WTC11 (cell line): ENCODE data around the gene ACTR3C. TPM values are rescaled to one million over a fixed set of nuclear protein-coding genes. Genes with fewer than 3 reads are reported as not detected.
"Not testable (repeated sequence)": the region's sequence is repeated elsewhere in the genome, so short reads cannot be mapped to it uniquely, and the experiment has no call there.

Experiments
- ATAC-seq: fragments of 200-7000 bp; cut with Tn5 transposase; 2 replicates; pipeline ENCODE4 v1.10.0; 2021; ENCODE audit warnings: mild to moderate bottlenecking, moderate library complexity
- CTCF ChIA-PET: fragments of 300-600 bp; sonication (Branson Sonifier 250); formaldehyde crosslinking; loops from one replicate; lab custom pipeline; 2021; ENCODE audit warnings: antibody characterized with exemption; lab: Charles Lee
- POLR2A ChIA-PET: fragments of 350-600 bp; sonication (Branson Sonifier 250); formaldehyde crosslinking; loops from one replicate; lab custom pipeline; 2021; ENCODE audit warnings: antibody characterized with exemption; lab: Charles Lee
- DNase-seq: peaks from one replicate; pipeline ENCODE4 v3.0.0; 2021; ENCODE audit warnings: low spot score
- H3K27ac Mint-ChIP-seq: 2 replicates; pipeline ENCODE4 v1.8.0; 2021; ENCODE audit warnings: mixed read lengths
- H3K27me3 Mint-ChIP-seq: 2 replicates; pipeline ENCODE4 v1.8.0; 2021; ENCODE audit warnings: low read depth, mild to moderate bottlenecking, moderate library complexity, mixed read lengths
- H3K36me3 Mint-ChIP-seq: 2 replicates; pipeline ENCODE4 v1.8.0; 2021; ENCODE audit warnings: mixed read lengths
- H3K4me1 Mint-ChIP-seq: 2 replicates; pipeline ENCODE4 v1.8.0; 2022; ENCODE audit warnings: mixed read lengths
- H3K4me3 Mint-ChIP-seq: 2 replicates; pipeline ENCODE4 v1.8.0; 2021; ENCODE audit warnings: mild to moderate bottlenecking, moderate library complexity, mixed read lengths
- H3K9me3 Mint-ChIP-seq: 2 replicates; pipeline ENCODE4 v1.8.0; 2021; ENCODE audit warnings: mixed read lengths
- CREB1 ChIP-seq: sonication (generic); formaldehyde crosslinking; IDR thresholded peaks from 2 replicates; pipeline ENCODE4 v1.8.0; 2023; ENCODE audit warnings: mild to moderate bottlenecking, missing genetic modification reagents
- CTCF ChIP-seq: fragments of 200-600 bp; IDR thresholded peaks from 2 replicates; pipeline ENCODE4 v1.8.0; 2022; ENCODE audit warnings: antibody characterized with exemption
- E2F5 ChIP-seq: sonication (generic); formaldehyde crosslinking; IDR thresholded peaks from 2 replicates; pipeline ENCODE4 v1.8.1; 2022; ENCODE audit warnings: mild to moderate bottlenecking, moderate library complexity, missing genetic modification reagents
- ETV6 ChIP-seq: sonication (generic); formaldehyde crosslinking; IDR thresholded peaks from 2 replicates; pipeline ENCODE4 v1.8.1; 2022; ENCODE audit warnings: mild to moderate bottlenecking, missing genetic modification reagents
- FOXJ3 ChIP-seq: sonication (generic); formaldehyde crosslinking; IDR thresholded peaks from 2 replicates; pipeline ENCODE4 v1.9.0; 2021; ENCODE audit warnings: missing genetic modification reagents, mild to moderate bottlenecking, borderline replicate concordance
- GRHL2 ChIP-seq: fragments of 250-450 bp; sonication (Bioruptor Pico); IDR thresholded peaks from 2 replicates; pipeline ENCODE4 v1.8.0; 2022; ENCODE audit warnings: mild to moderate bottlenecking, moderate library complexity; ENCODE audit not compliant: insufficient replicate concordance, severe bottlenecking
- JAZF1 ChIP-seq: fragments of 250-450 bp; sonication (Bioruptor Pico); IDR thresholded peaks from 2 replicates; pipeline ENCODE4 v1.9.0; 2021; ENCODE audit warnings: moderate library complexity, mild to moderate bottlenecking, inconsistent platforms
- KAT7 ChIP-seq: sonication (generic); formaldehyde crosslinking; IDR thresholded peaks from 2 replicates; pipeline ENCODE4 v1.8.1; 2023; ENCODE audit warnings: missing genetic modification reagents, mild to moderate bottlenecking, borderline replicate concordance
- MYBL2 ChIP-seq: sonication (generic); formaldehyde crosslinking; IDR thresholded peaks from 2 replicates; pipeline ENCODE4 v1.8.1; 2023; ENCODE audit warnings: mild to moderate bottlenecking, moderate library complexity, missing genetic modification reagents
- NFYB ChIP-seq: sonication (generic); formaldehyde crosslinking; conservative IDR thresholded peaks from 2 replicates; pipeline ENCODE4 v1.8.0; 2022; ENCODE audit warnings: low read depth, missing genetic modification reagents
- NR2C2 ChIP-seq: sonication (generic); formaldehyde crosslinking; IDR thresholded peaks from 2 replicates; pipeline ENCODE4 v1.8.0; 2022; ENCODE audit warnings: mild to moderate bottlenecking, missing genetic modification reagents
- OVOL2 ChIP-seq: fragments of 250-450 bp; sonication (Bioruptor Pico); IDR thresholded peaks from 2 replicates; pipeline ENCODE4 v1.9.0; 2021; ENCODE audit warnings: mild to moderate bottlenecking, borderline replicate concordance
- SP1 ChIP-seq: sonication (generic); formaldehyde crosslinking; conservative IDR thresholded peaks from 2 replicates; pipeline ENCODE4 v1.8.1; 2022; ENCODE audit warnings: missing genetic modification reagents
- TCF7 ChIP-seq: sonication (generic); formaldehyde crosslinking; IDR thresholded peaks from 2 replicates; pipeline ENCODE4 v1.8.0; 2022; ENCODE audit warnings: mild to moderate bottlenecking, low read depth, missing genetic modification reagents, moderate library complexity
- TEAD1 ChIP-seq: sonication (generic); formaldehyde crosslinking; IDR thresholded peaks from 2 replicates; pipeline ENCODE4 v1.8.0; 2022; ENCODE audit warnings: mild to moderate bottlenecking, missing genetic modification reagents
- USF2 ChIP-seq: sonication (generic); formaldehyde crosslinking; IDR thresholded peaks from 2 replicates; pipeline ENCODE4 v1.8.1; 2023; ENCODE audit warnings: mild to moderate bottlenecking, missing genetic modification reagents, moderate library complexity
- ZBTB21 ChIP-seq: sonication (generic); formaldehyde crosslinking; IDR thresholded peaks from 2 replicates; pipeline ENCODE4 v1.8.1; 2023; ENCODE audit warnings: mild to moderate bottlenecking, missing genetic modification reagents, borderline replicate concordance
- ZNF121 ChIP-seq: sonication (generic); formaldehyde crosslinking; IDR thresholded peaks from 2 replicates; pipeline ENCODE4 v1.8.0; 2023; ENCODE audit warnings: missing genetic modification reagents
- ZNF317 ChIP-seq: sonication (generic); formaldehyde crosslinking; IDR thresholded peaks from 2 replicates; pipeline ENCODE4 v1.8.1; 2023; ENCODE audit warnings: low read depth, mild to moderate bottlenecking, moderate library complexity, missing genetic modification reagents, borderline replicate concordance
- ZNF671 ChIP-seq: fragments of 250-450 bp; sonication (Bioruptor Pico); IDR thresholded peaks from 2 replicates; pipeline ENCODE4 v1.8.0; 2021; ENCODE audit warnings: mild to moderate bottlenecking
- total RNA-seq: library from RNA; stranded (reverse); gene quantifications from 3 replicates; pipeline ENCODE4 v1.2.3, GENCODE V29; 2021
- TF ChIP-seq, protein P1 (sequence below): sonication (generic); formaldehyde crosslinking; IDR thresholded peaks from 2 replicates; pipeline ENCODE4 v1.8.0; 2022; ENCODE audit warnings: missing genetic modification reagents

ACTR3C gene
- total RNA-seq, 1 experiment from 2014 or later, result 1.4 TPM

DNA sequence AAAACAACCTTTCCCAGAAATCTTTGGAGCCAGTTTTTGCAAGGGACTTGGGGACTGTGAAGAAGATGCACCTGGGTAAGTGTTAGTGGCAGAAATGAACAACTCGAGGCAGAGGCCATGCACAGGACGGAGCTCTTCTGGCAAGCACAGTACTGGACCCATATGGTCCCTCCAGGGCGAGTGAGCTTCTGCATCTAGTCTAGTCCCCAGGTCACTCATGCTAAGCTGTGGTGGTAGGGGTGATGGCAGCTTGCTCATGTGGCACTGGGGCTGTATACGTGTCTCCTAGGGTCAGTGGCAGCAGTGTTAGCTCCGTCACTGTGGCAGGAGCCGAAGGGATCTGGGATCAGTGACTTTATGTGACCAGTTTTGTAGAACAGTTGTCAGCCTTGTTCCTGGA lies 9.5 kb downstream of the ACTR3C start (continued):
- TF ChIP-seq, protein P1, sequence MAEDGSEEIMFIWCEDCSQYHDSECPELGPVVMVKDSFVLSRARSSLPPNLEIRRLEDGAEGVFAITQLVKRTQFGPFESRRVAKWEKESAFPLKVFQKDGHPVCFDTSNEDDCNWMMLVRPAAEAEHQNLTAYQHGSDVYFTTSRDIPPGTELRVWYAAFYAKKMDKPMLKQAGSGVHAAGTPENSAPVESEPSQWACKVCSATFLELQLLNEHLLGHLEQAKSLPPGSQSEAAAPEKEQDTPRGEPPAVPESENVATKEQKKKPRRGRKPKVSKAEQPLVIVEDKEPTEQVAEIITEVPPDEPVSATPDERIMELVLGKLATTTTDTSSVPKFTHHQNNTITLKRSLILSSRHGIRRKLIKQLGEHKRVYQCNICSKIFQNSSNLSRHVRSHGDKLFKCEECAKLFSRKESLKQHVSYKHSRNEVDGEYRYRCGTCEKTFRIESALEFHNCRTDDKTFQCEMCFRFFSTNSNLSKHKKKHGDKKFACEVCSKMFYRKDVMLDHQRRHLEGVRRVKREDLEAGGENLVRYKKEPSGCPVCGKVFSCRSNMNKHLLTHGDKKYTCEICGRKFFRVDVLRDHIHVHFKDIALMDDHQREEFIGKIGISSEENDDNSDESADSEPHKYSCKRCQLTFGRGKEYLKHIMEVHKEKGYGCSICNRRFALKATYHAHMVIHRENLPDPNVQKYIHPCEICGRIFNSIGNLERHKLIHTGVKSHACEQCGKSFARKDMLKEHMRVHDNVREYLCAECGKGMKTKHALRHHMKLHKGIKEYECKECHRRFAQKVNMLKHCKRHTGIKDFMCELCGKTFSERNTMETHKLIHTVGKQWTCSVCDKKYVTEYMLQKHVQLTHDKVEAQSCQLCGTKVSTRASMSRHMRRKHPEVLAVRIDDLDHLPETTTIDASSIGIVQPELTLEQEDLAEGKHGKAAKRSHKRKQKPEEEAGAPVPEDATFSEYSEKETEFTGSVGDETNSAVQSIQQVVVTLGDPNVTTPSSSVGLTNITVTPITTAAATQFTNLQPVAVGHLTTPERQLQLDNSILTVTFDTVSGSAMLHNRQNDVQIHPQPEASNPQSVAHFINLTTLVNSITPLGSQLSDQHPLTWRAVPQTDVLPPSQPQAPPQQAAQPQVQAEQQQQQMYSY (CRISPR knock-in tag), result no peak
- no peak for TF ChIP-seq TCF7
- no peak for TF ChIP-seq E2F5 (CRISPR knock-in tag)
- no peak for TF ChIP-seq SP1 (CRISPR knock-in tag)
- no peak for TF ChIP-seq NR2C2 (CRISPR knock-in tag)
- no peak for TF ChIP-seq ZBTB21 (CRISPR knock-in tag)

- H3K9me3 Mint-ChIP-seq, result peaks cover 5% of the 10 kb centered on the region
- ATAC-seq, result peak; percentile 21; the same call in 1 of the 2 replicates
- H3K4me1 Mint-ChIP-seq, result peaks cover 37% of the 10 kb centered on the region
- ChIA-PET POLR2A (no interaction called here), CTCF (interaction anchor here (0.5 to 1.5 kb wide), 2 partner anchors 16 to 466 kb away, joined by 3 read pairs; no protein-coding TSS in a partner anchor)
- peaks cover 5% of the 10 kb centered on the region; the same call in 1 of the 2 replicates for H3K36me3 Mint-ChIP-seq
- H3K27ac Mint-ChIP-seq, result 0 out of 2 replicates have a peak overlapping the region, but pooled peaks have one; percentile 1
- TF ChIP-seq GRHL2 (CRISPR knock-in tag) (no peak), FOXJ3 (no peak), ZNF121 (CRISPR knock-in tag) (no peak), NFYB (CRISPR knock-in tag) (no peak), ZNF671 (no peak), CREB1 (no peak), JAZF1 (CRISPR knock-in tag) (no peak)
- H3K27me3 Mint-ChIP-seq, result no peaks in the 10 kb centered on the region; the same call in 1 of the 2 replicates
- DNase-seq, result no peak
- H3K4me3 Mint-ChIP-seq, result no peak overlapping the region
Measured at GRCh38 chr7:150313367-150313809, 10.0 kb downstream of the ACTR3C start.

- ATAC-seq, result not testable (repeated sequence)
- POLR2A ChIA-PET, result interaction anchor here (0.7 kb wide), 1 partner anchor 666 kb away, joined by 3 read pairs; no protein-coding TSS in a partner anchor
Measured at GRCh38 chr7:150312649-150313366, 10.5 kb downstream of the ACTR3C start.

GRCh38 chr7:150311711-150312110 lies 11.6 kb downstream of the ACTR3C start:
- CTCF ChIA-PET, result no interaction called here
- DNase-seq (no peak), ATAC-seq (no peak)
- Mint-ChIP-seq H3K36me3 (peaks cover 21% of the 10 kb centered on the region), H3K4me3 (no peak overlapping the region), H3K9me3 (peaks cover 22% of the 10 kb centered on the region), H3K27me3 (no peaks in the 10 kb centered on the region; the same call in 1 of the 2 replicates), H3K4me1 (peaks cover 23% of the 10 kb centered on the region), H3K27ac (no peak overlapping the region)
- POLR2A ChIA-PET, result no interaction called here
- no peak for TF ChIP-seq NR2C2 (CRISPR knock-in tag)
- TF ChIP-seq ZNF317 (CRISPR knock-in tag), result no peak
- TF ChIP-seq KAT7 (CRISPR knock-in tag), result no peak
- no peak for TF ChIP-seq NFYB (CRISPR knock-in tag)
- TF ChIP-seq ZBTB21 (CRISPR knock-in tag), result no peak
- TF ChIP-seq ETV6, result no peak
- no peak for TF ChIP-seq CREB1
- no peak for TF ChIP-seq OVOL2 (CRISPR knock-in tag)
- TF ChIP-seq ZNF671, result no peak
- no peak for TF ChIP-seq CTCF
- no peak for TF ChIP-seq TEAD1
- no peak for TF ChIP-seq USF2
- no peak for TF ChIP-seq MYBL2

More at GRCh38 chr7:150312649-150313366, 10.5 kb downstream of the ACTR3C start:
- CTCF ChIA-PET, result interaction anchor here (0.5 to 0.8 kb wide), 2 partner anchors 136 to 467 kb away, joined by 3 read pairs; no protein-coding TSS in a partner anchor
- H3K36me3 Mint-ChIP-seq, result peaks cover 11% of the 10 kb centered on the region
- DNase-seq, H3K27me3 Mint-ChIP-seq, H3K4me3 Mint-ChIP-seq: not testable (repeated sequence)
- peaks cover 11% of the 10 kb centered on the region for H3K9me3 Mint-ChIP-seq
- peak overlapping the region; percentile 1; the same call in 1 of the 2 replicates for H3K27ac Mint-ChIP-seq
- peaks cover 31% of the 10 kb centered on the region for H3K4me1 Mint-ChIP-seq
